GM21576 (cell line): ENCODE data around the gene XCL2.
"Not testable (repeated sequence)": the region's sequence is repeated elsewhere in the genome, so short reads cannot be mapped to it uniquely, and the experiment has no call there.

Experiments used
- ATAC-seq: cut with Tn5 transposase; IDR thresholded peaks from one replicate; pipeline ENCODE4 v1.9.1; 2021; ENCODE audit warnings: mild to moderate bottlenecking, moderate library complexity; ENCODE audit not compliant: unreplicated experiment

XCL2 gene

DNA sequence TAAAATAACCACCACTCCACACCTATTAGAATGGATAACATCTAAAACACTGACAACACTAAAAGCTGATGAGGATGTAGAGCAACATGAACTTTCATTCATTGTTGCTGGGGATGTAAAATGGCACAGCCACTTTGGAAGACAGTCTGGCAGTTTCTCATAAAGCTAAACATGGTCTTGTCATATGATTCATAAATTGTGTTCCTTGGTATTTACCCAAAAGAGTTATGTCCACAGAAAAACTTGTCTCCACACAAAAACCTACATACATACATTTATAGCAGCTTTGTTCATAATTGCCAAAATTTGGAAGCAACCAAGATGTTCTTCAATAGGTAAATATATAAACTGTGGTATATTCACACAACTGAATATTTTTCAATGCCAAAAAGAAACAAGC lies 16.6 kb upstream of the XCL2 start:
- no peak for ATAC-seq

DNA sequence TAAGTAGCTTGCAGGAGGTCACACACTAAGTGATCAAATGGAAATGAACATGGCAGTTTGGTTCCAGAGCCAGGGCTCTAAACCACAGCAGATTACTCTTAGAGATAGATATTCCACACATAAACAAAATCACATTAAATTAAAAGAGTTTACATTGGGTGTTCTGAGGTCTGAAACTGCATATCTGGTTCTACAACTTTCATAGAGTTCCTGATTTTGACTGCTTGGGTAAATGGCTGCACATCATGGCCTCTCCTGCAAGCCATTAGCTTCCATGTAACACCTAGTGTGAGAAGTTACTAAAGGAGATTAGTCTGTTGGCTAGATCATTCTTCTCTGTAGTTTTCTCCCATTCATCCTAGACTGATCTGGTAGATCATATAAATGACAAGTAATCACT lies 12.8 kb upstream of the XCL2 start:
- ATAC-seq, result no peak

DNA sequence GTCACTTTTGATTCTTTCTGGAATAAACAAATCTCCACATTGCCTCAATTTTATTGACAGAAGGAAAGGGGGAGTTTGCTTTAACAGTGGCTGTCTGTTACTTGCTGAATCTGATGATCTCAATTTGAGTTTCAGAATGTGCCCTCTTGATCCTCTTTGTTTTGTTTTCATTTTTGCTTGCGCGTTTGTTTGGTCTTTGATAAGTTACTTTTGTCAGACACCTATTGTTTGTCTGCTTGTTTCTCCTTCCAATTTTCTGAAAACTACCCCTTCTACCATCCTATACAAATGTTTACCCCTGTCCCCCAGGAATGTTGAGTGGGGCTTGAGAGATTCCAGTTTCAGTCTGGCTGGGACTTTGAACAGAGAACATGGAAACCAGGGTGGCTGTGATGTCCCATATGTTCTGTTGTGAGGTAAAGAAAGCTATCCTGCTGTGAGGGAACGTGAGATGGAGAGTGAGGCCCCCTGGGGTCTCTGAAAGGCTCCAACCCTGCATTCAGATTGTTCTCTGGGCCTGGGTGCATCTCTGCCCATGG lies 11.8 kb upstream of the XCL2 start:
- no peak for ATAC-seq

DNA sequence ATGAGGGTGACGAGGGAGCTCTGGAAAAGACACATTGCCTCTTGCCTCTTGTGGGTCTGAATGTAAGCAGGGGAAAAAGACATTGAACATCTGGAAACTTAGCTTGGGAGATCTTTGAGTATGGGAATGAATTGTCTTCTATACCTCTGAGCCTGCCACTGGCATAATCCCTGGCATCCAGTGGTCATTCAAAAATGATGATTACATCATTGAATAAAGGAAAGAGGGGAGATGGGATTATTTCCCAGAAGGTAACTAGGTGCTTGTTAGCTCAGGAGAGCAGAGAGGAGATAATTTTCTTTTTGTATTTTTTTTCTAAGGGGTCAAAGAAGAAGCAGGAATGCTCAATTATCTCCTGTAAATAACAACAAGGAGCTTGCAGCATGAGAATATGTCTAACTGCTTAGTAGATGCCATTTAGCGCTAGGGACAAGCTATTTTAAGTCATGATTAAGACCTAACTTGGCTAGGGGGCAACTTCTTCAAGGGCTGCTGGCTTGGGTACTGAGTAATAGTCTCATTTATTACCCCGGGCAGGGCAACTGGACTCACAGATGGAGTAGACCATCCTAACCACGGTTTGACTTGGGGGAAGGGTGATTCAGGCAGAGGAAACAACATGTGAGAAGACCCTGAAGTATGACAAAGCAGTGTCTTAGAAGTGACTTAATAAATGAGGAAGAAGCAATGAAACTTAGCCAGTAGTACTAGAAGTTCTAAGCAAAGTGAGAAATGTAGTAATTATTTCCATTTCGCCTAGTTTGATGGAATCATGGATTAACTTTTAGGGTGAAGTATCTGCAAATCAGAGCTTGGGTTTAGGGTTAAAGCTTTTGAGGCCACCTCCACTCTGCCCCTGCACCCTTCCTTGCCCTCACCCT lies 11.0 kb upstream of the XCL2 start:
- no peak for ATAC-seq

GRCh38 chr1:168553680-168554553 lies 10.1 kb upstream of the XCL2 start:
- ATAC-seq, result no peak

GRCh38 chr1:168552961-168553360 lies 9.2 kb upstream of the XCL2 start:
- ATAC-seq, result no peak

DNA sequence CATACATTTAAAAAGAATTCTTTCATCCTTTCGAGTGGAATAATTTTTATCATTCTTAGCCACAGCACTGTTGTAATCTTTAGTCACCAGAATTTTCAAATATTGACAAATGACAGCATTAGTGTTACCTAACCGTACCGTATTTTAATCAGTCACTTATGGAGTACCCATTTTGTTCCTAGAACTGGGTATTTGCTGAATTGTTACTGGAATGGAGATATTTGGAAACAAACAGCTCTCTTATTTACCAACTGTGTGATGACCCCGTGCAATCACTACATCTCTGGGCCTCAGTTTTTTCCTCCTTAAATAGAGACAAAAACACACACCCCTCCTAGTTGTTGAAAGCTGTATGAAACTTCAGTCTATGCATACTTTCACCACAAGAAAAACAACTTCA lies 7.9 kb upstream of the XCL2 start:
- no peak for ATAC-seq

GRCh38 chr1:168550971-168551370 lies 7.2 kb upstream of the XCL2 start:
- ATAC-seq, result no peak

DNA sequence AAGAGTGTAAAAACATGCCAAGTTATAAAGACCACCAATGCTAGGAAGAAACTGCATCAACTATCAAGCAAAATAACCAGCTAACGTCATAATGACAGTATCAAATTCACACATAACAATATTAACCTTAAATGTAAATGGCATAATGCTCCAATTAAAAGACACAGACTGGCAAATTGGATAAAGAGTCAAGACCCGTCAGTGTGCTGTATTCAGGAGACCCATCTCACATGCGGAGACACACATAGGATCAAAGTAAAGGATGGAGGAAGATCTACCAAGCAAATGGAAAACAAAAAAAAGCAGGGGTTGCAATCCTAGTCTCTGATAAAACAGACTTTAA lies 2.7 kb upstream of the XCL2 start:
- ATAC-seq, result not testable (repeated sequence)

- not testable (repeated sequence) for ATAC-seq
These were observed 2.1 kb upstream of the XCL2 start for GRCh38 chr1:168545678-168546552.

DNA sequence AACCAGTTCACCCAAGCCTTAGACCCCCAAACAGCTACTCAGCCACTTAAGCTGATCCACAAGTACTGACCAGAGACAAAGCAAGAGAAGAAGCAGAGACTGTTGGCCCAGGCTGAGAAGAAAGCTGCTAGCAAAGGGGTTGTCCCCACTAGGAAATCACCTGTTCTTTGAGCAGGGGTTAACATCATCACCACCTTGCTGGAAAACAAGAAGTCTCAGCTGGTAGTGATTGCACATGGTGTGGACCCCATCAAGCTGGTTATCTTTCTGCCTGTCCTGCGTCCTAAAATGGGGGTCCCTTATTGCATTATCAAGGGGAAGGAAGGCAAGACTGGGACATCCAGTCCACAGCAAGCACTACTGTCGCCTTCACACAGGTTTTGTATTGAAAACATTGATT lies 819 bp downstream of the XCL2 start:
- not testable (repeated sequence) for ATAC-seq

- not testable (repeated sequence) for ATAC-seq
These were observed 3.0 kb downstream of the XCL2 start for GRCh38 chr1:168540798-168541197.

- peak; percentile 86 for ATAC-seq
These were observed 8.3 kb downstream of the XCL2 start for GRCh38 chr1:168535536-168535935.

- ATAC-seq, result no peak
These were observed 12.0 kb downstream of the XCL2 start for GRCh38 chr1:168531615-168532345.

GRCh38 chr1:168529518-168529917 lies 14.3 kb downstream of the XCL2 start:
- no peak for ATAC-seq

DNA sequence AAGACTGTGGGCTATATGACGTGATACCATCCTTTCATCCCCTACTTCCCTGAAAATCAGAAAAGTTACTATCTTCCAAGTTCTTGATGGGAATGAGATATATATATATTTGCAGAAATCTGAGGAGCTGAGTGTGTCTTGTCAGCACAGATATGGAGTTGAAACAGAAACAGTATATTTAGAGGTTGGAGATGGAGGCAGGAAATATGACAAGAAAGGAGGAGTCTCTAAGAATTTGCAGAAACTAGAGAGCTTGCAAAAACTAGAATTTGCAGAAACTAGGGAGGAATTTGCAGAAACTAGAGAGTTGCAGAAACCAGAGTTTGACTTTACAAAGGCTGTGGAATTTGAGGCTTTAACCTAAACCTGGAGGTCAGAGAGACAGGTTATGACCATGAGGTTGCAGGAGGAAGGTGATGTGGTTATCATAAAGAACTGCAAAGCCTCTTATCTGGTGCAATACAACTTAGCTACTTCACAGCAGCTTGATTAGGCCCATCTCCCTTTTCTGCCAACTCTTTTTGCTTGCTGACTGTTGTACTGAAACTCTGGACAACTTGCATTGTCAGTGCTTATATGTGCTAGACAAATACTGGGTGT lies 22.3 kb downstream of the XCL2 start:
- no peak for ATAC-seq

DNA sequence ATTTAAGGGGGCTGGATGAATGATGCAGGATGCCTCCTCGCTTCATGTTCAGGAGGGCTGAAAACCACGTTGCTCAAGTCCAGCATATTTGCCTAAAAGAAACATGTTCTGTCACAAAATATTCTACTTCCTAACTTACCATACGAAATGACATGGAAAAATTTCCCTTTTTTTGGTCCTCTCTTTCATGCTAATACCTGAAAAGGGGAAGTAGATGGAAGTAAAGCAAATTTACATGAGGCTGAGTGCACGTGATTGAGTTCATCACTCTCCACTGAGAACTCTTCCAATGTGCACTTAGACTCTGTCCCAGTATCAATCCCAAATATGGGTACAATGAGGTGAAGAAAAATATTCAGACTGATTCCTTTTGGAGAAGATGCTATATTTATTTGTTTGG lies 23.0 kb downstream of the XCL2 start:
- no peak for ATAC-seq

GRCh38 chr1:168520052-168520751 lies 23.6 kb downstream of the XCL2 start:
- no peak for ATAC-seq

DNA sequence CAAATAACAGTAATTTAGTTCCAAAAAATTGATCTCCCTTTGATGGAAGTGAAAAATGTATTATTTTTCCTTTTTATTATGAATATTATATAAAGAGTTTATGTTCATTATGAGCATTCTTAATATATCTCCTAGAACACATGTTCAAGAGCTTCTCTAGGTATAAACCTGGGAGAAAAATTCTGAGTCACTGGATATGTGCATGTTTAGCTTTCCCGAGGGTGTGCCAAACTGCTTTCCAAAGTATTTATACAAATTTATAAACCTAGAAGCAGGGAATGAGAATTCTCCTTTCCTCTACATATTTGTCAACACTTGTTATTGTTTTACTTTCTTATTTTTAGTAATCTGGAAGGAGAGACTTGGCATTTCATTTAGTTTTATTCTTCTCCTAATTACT lies 25.0 kb downstream of the XCL2 start:
- no peak for ATAC-seq
